IMR-90 (cell line): ENCODE results near the gene ZNF253. TPM values are rescaled to one million over a fixed set of nuclear protein-coding genes. Genes with fewer than 3 reads are reported as not detected.

Experiments
- ATAC-seq: fragments of 200-7000 bp; cut with Tn5 transposase; 2 replicates; pipeline ENCODE4 v1.9.1; 2020; ENCODE audit warnings: low read depth, mild to moderate bottlenecking, moderate library complexity
- BruUV-seq: library from RNA; stranded (reverse); fragments of 400-500 nt; replicated peaks from 2 replicates; lab custom pipeline; 2021; lab: Mats Ljungman, UMichigan
- CTCF ChIA-PET: fragments of 300-600 bp; formaldehyde crosslinking; extraction: SDS; loops from one replicate; lab custom pipeline; 2021; ENCODE audit warnings: antibody characterized with exemption; lab: Yijun Ruan, JAX
- POLR2A ChIA-PET: fragments of 300-600 bp; sonication (Branson Sonifier 250); formaldehyde crosslinking; loops from one replicate; lab custom pipeline; 2022; ENCODE audit warnings: antibody characterized with exemption; ENCODE audit not compliant: unreplicated experiment; lab: Charles Lee
- DNase-seq: peaks from one replicate; pipeline ENCODE4 v3.0.0; 2013
- H2AFZ ChIP-seq: replicated peaks from 2 replicates; pipeline ENCODE3; 2013; ENCODE audit warnings: low read length, mild to moderate bottlenecking; ENCODE audit not compliant: poor library complexity
- H2AK5ac ChIP-seq: 2 replicates; pipeline ENCODE4 v1.6.1; 2013; ENCODE audit warnings: low read depth, low read length, inconsistent platforms
- H2AK9ac ChIP-seq: replicated peaks from 2 replicates; pipeline ENCODE3; 2013; ENCODE audit warnings: mild to moderate bottlenecking, low read depth, low read length, moderate library complexity; ENCODE audit not compliant: poor library complexity
- H2BK120ac ChIP-seq: 2 replicates; pipeline ENCODE4 v1.6.1; 2013; ENCODE audit warnings: low read depth, low read length, inconsistent platforms
- H2BK15ac ChIP-seq: 3 replicates; pipeline ENCODE4 v1.6.1; 2013; ENCODE audit warnings: low read depth, low read length, inconsistent platforms
- H2BK20ac ChIP-seq: 2 replicates; pipeline ENCODE4 v1.6.1; 2013; ENCODE audit warnings: low read depth, mild to moderate bottlenecking, inconsistent platforms, low read length, moderate library complexity
- H2BK5ac ChIP-seq: 2 replicates; pipeline ENCODE4 v1.6.1; 2013; ENCODE audit warnings: mild to moderate bottlenecking, low read depth, low read length, inconsistent platforms; ENCODE audit not compliant: poor library complexity, severe bottlenecking
- H3K14ac ChIP-seq: replicated peaks from 2 replicates; pipeline ENCODE4 v1.6.1; 2013; ENCODE audit warnings: low read depth, low read length, inconsistent platforms
- H3K18ac ChIP-seq: 2 replicates; pipeline ENCODE4 v1.6.1; 2013; ENCODE audit warnings: low read depth, low read length, control low read depth
- H3K23ac ChIP-seq: 2 replicates; pipeline ENCODE4 v1.6.1; 2013; ENCODE audit warnings: low read depth, low read length, inconsistent platforms
- H3K27ac ChIP-seq: 2 replicates; pipeline ENCODE4 v1.5.1; 2013; ENCODE audit warnings: mild to moderate bottlenecking, control low read depth, low read length; ENCODE audit not compliant: insufficient read depth
- H3K27me3 ChIP-seq: 2 replicates; pipeline ENCODE4 v1.6.1; 2013; ENCODE audit warnings: low read length; ENCODE audit not compliant: control insufficient read depth, insufficient read depth
- H3K36me3 ChIP-seq: 2 replicates; pipeline ENCODE4 v1.6.1; 2013; ENCODE audit warnings: low read length, mixed read lengths; ENCODE audit not compliant: control insufficient read depth, insufficient read depth
- H3K4ac ChIP-seq: 2 replicates; pipeline ENCODE4 v1.6.1; 2013; ENCODE audit warnings: low read depth, low read length, inconsistent platforms
- H3K4me1 ChIP-seq: 2 replicates; pipeline ENCODE4 v1.6.1; 2013; ENCODE audit warnings: low read length, mixed read lengths; ENCODE audit not compliant: control insufficient read depth, insufficient read depth
- H3K4me2 ChIP-seq: 2 replicates; pipeline ENCODE4 v1.6.1; 2013; ENCODE audit warnings: low read depth, mild to moderate bottlenecking, control low read depth, low read length, moderate library complexity
- H3K4me3 ChIP-seq: 2 replicates; pipeline ENCODE4 v1.5.1; 2013; ENCODE audit warnings: low read depth, mild to moderate bottlenecking, control low read depth, low read length, moderate library complexity; ENCODE audit not compliant: insufficient read depth
- H3K56ac ChIP-seq: 2 replicates; pipeline ENCODE4 v1.6.1; 2013; ENCODE audit warnings: low read length, inconsistent platforms; ENCODE audit not compliant: insufficient read depth; ENCODE audit errors: extremely low read depth
- H3K79me1 ChIP-seq, 2 experiments: 2 replicates each; pipeline ENCODE4 v1.6.1; 2013; ENCODE audit warnings: low read length in 2 of 2, inconsistent platforms in 1 of 2, low read depth in 1 of 2
- H3K9ac ChIP-seq: 2 replicates; pipeline ENCODE4 v1.6.1; 2013; ENCODE audit warnings: low read depth, low read length, control low read depth
- H3K9me1 ChIP-seq: 2 replicates; pipeline ENCODE4 v1.6.1; 2013; ENCODE audit warnings: low read length, inconsistent platforms; ENCODE audit not compliant: insufficient read depth
- H3K9me3 ChIP-seq: 2 replicates; pipeline ENCODE4 v1.6.1; 2013; ENCODE audit warnings: low read length; ENCODE audit not compliant: control insufficient read depth, insufficient read depth
- H4K20me1 ChIP-seq: 2 replicates; pipeline ENCODE4 v1.6.1; 2013; ENCODE audit warnings: low read length, inconsistent platforms; ENCODE audit not compliant: insufficient read depth
- H4K5ac ChIP-seq: 2 replicates; pipeline ENCODE4 v1.6.1; 2013; ENCODE audit warnings: mild to moderate bottlenecking, low read depth, low read length, control low read depth
- H4K8ac ChIP-seq, 2 experiments: 2 replicates each; pipeline ENCODE4 v1.6.1; 2013; ENCODE audit warnings: low read depth in 2 of 2, low read length in 2 of 2, control low read depth in 1 of 2, inconsistent platforms in 1 of 2
- H4K91ac ChIP-seq: 2 replicates; pipeline ENCODE4 v1.6.1; 2013; ENCODE audit warnings: low read depth, low read length, inconsistent platforms; ENCODE audit not compliant: insufficient read depth
- CHD1 ChIP-seq: IDR thresholded peaks from 2 replicates; pipeline ENCODE4 v1.6.1; 2012; ENCODE audit warnings: low read depth, low read length, improper control_type of control experiment
- ELK1 ChIP-seq: fragments of 150-350 bp; IDR thresholded peaks from 2 replicates; pipeline ENCODE4 v1.6.1; 2016; ENCODE audit warnings: low read depth, mild to moderate bottlenecking, low read length, moderate library complexity, borderline replicate concordance
- MAZ ChIP-seq: IDR thresholded peaks from 2 replicates; pipeline ENCODE4 v1.6.1; 2012; ENCODE audit warnings: low read depth, mild to moderate bottlenecking, low read length, improper control_type of control experiment, moderate library complexity, borderline replicate concordance
- NFE2L2 ChIP-seq: fragments of 150-350 bp; IDR thresholded peaks from 2 replicates; pipeline ENCODE4 v1.6.1; 2016; ENCODE audit warnings: low read depth, mild to moderate bottlenecking, low read length
- RCOR1 ChIP-seq: IDR thresholded peaks from 2 replicates; pipeline ENCODE4 v1.6.1; 2012; ENCODE audit warnings: mild to moderate bottlenecking, low read length, improper control_type of control experiment; ENCODE audit not compliant: insufficient replicate concordance
- USF2 ChIP-seq: fragments of 150-350 bp; IDR thresholded peaks from 2 replicates; pipeline ENCODE4 v1.6.1; 2017; ENCODE audit warnings: mild to moderate bottlenecking, antibody characterized with exemption, low read length, low read depth
- WGBS, 2 experiments: methylation state at CpG; one replicate each; pipeline versions ENCODE4 v1.1.5 to v1.1.7; 2013; ENCODE audit warnings: missing lambda C conversion rate in 2 of 2; ENCODE audit not compliant: insufficient read length in 1 of 2; ENCODE audit errors: extremely low coverage in 2 of 2; 5-methylcytosine and 5-hydroxymethylcytosine counted together
- dilution Hi-C: fragments of 300-500 bp; cut with HindIII; formaldehyde crosslinking; loops from one replicate; pipeline ENCODE4 v1.14.3; 2018; ENCODE audit warnings: low sequenced_read_pairs; ENCODE audit not compliant: unreplicated experiment
- in situ Hi-C: fragments of 300-500 bp; cut with MboI; formaldehyde crosslinking; loops from 3 replicates; pipeline ENCODE4 v1.14.3; 2019; ENCODE audit warnings: low sequenced_read_pairs, inconsistent platforms, mixed read lengths
- intact Hi-C: fragments of 100-400 bp; cut with micrococcal nuclease; formaldehyde crosslinking; loops from 2 replicates; pipeline ENCODE4 v1.10.0; 2022
- polyA plus RNA-seq, 3 experiments: library from polyadenylated mRNA; depleted of rRNA; stranded (reverse); fragments of >200 nt; gene quantifications; 2 replicates each; pipeline ENCODE4 v1.2.3, GENCODE V29; 2012; ENCODE audit warnings: low replicate concordance in 1 of 3
- total RNA-seq: library from RNA; depleted of rRNA; stranded (reverse); fragments of >200 nt; gene quantifications from 2 replicates; pipeline ENCODE4 v1.2.3, GENCODE V29; 2012

ZNF253 gene
- total and polyA plus RNA-seq, 2 of the 4 experiments (the other 2 are of a cell fraction) = 0.74 to 3.4 TPM

- Histone ChIP-seq H3K9ac (no peak overlapping the region), H4K8ac (no peak overlapping the region), H3K27me3 (no peaks in the 10 kb centered on the region), H3K4me3 (no peak overlapping the region), H2AFZ (peak overlapping the region; percentile 70), H2AK9ac (no peak overlapping the region), H3K56ac (no peak overlapping the region), H3K23ac (no peak overlapping the region), H2AK5ac (no peak overlapping the region), H3K9me3 (peaks cover 14% of the 10 kb centered on the region), H4K91ac (no peak overlapping the region), H3K4me2 (no peak overlapping the region), H3K9me1 (no peaks in the 10 kb centered on the region), H4K5ac (no peak overlapping the region), H4K20me1 (peaks cover 2% of the 10 kb centered on the region), H2BK15ac (no peak overlapping the region), H3K4me1 (no peaks in the 10 kb centered on the region), H3K4ac (no peak overlapping the region), H3K14ac (no peak overlapping the region), H3K18ac (no peak overlapping the region), H3K27ac (no peak overlapping the region), H3K36me3 (no peaks in the 10 kb centered on the region), H3K79me1 (no peaks in the 10 kb centered on the region), H2BK120ac (no peak overlapping the region), H2BK20ac (no peak overlapping the region), H2BK5ac (no peak overlapping the region)
- in situ Hi-C loops = no loop called here
- ATAC-seq = no peak
- ChIA-PET POLR2A (no interaction called here), CTCF (no interaction called here)
- TF ChIP-seq RCOR1 = no peak
- TF ChIP-seq ELK1 = no peak
- no peak for TF ChIP-seq NFE2L2
- no peak for TF ChIP-seq USF2
- no peak for TF ChIP-seq MAZ
- no peak for TF ChIP-seq CHD1
- dilution Hi-C loops = no loop called here
- intact Hi-C loops = no loop called here
- 40% methylated on average over 1 of the region's 29 CpGs; no CpG with 5 or more reads in 1 of the 2 experiments for WGBS, 2 experiments
- BruUV-seq = no TSS peak
- DNase-seq = no peak
These were observed 4.8 kb upstream of the ZNF253 start for GRCh38 chr19:19860756-19861390.
